Activated naive CD4-positive, alpha-beta T cell treated with anti-CD3 and anti-CD28 coated beads, Interleukin-2, amount 50 U/mL, for 16 hours (primary cell): ENCODE results near the gene PTPN11.
"Not testable (repeated sequence)": the region's sequence is repeated elsewhere in the genome, so short reads cannot be mapped to it uniquely, and the experiment has no call there.

Experiments used
- DNase-seq: peaks from one replicate; pipeline ENCODE4 v3.0.0-alpha.2; 2020

The PTPN11 gene

GRCh38 chr12:112457142-112457541 is 38.4 kb downstream of the PTPN11 start:
- not testable (repeated sequence) for DNase-seq

- DNase-seq, result no peak
Observed at GRCh38 chr12:112458330-112458729, 39.6 kb downstream of the PTPN11 start.

- no peak for DNase-seq
Observed at GRCh38 chr12:112458751-112459150, 40.0 kb downstream of the PTPN11 start.

GRCh38 chr12:112463478-112463877 is 44.7 kb downstream of the PTPN11 start:
- DNase-seq, result no peak

- no peak for DNase-seq
Observed at GRCh38 chr12:112464605-112465004, 45.9 kb downstream of the PTPN11 start.

- no peak for DNase-seq
Observed at GRCh38 chr12:112466011-112466422, 47.3 kb downstream of the PTPN11 start.

GRCh38 chr12:112466835-112467234 is 48.1 kb downstream of the PTPN11 start:
- no peak for DNase-seq

- no peak for DNase-seq
Observed at GRCh38 chr12:112468046-112468445, 49.3 kb downstream of the PTPN11 start.

- no peak for DNase-seq
Observed at GRCh38 chr12:112473056-112473455, 54.3 kb downstream of the PTPN11 start.

GRCh38 chr12:112479413-112479812 is 60.7 kb downstream of the PTPN11 start:
- no peak for DNase-seq

GRCh38 chr12:112480931-112481330 is 62.2 kb downstream of the PTPN11 start:
- no peak for DNase-seq

- DNase-seq, result no peak
Observed at GRCh38 chr12:112482733-112483132, 64.0 kb downstream of the PTPN11 start.

- no peak for DNase-seq
Observed at GRCh38 chr12:112486361-112486760, 67.6 kb downstream of the PTPN11 start.

GRCh38 chr12:112488257-112488876 is 69.6 kb downstream of the PTPN11 start:
- no peak for DNase-seq

GRCh38 chr12:112489456-112489855 is 70.7 kb downstream of the PTPN11 start:
- DNase-seq, result no peak

- no peak for DNase-seq
Observed at GRCh38 chr12:112496496-112496895, 77.7 kb downstream of the PTPN11 start.

GRCh38 chr12:112498580-112498979 is 79.8 kb downstream of the PTPN11 start:
- no peak for DNase-seq

GRCh38 chr12:112503512-112503911 is 84.8 kb downstream of the PTPN11 start:
- DNase-seq, result no peak

GRCh38 chr12:112506513-112507166 is 87.9 kb downstream of the PTPN11 start:
- no peak for DNase-seq

GRCh38 chr12:112513471-112513870 is 94.7 kb downstream of the PTPN11 start:
- no peak for DNase-seq

- DNase-seq, result no peak
Observed at GRCh38 chr12:112514456-112514855, 95.7 kb downstream of the PTPN11 start.

GRCh38 chr12:112514926-112515642 is 96.3 kb downstream of the PTPN11 start:
- DNase-seq, result no peak

GRCh38 chr12:112515868-112516267 is 97.1 kb downstream of the PTPN11 start:
- DNase-seq, result no peak

- DNase-seq, result no peak
Observed at GRCh38 chr12:112517730-112518364, 99.1 kb downstream of the PTPN11 start.
